Caco-2 (cell line): ENCODE data around the gene MYLK4. TPM values are rescaled to one million over a fixed set of nuclear protein-coding genes. Genes with fewer than 3 reads are reported as not detected.

Experiments
- BruUV-seq: library from RNA; stranded (reverse); fragments of 400-500 nt; replicated peaks from 2 replicates; lab custom pipeline; 2021; lab: Mats Ljungman, UMichigan
- CTCF ChIA-PET: fragments of 300-600 bp; sonication (Branson Sonifier 250); formaldehyde crosslinking; loops from one replicate; lab custom pipeline; 2022; ENCODE audit warnings: antibody characterized with exemption; lab: Charles Lee
- POLR2A ChIA-PET: fragments of 300-600 bp; sonication (Branson Sonifier 250); formaldehyde crosslinking; loops from one replicate; lab custom pipeline; 2022; ENCODE audit warnings: antibody characterized with exemption; lab: Charles Lee
- DNase-seq, 2 experiments: peaks; one replicate each; pipeline versions ENCODE4 v3.0.0 to v3.0.0-alpha.2; 2020 to 2022
- H3K27me3 ChIP-seq: replicated peaks from 2 replicates; pipeline ENCODE4 v1.6.0; 2011; ENCODE audit warnings: low read length; ENCODE audit not compliant: control insufficient read depth, insufficient read depth
- H3K36me3 ChIP-seq: 2 replicates; pipeline ENCODE4 v1.5.1; 2011; ENCODE audit warnings: low read length; ENCODE audit not compliant: control insufficient read depth, insufficient read depth
- H3K4me1 ChIP-seq: fragments of 250-450 bp; sonication (Bioruptor Pico); 2 replicates; pipeline ENCODE4 v1.5.1; 2020; ENCODE audit warnings: mild to moderate bottlenecking
- H3K4me3 ChIP-seq: 2 replicates; pipeline ENCODE4 v1.5.1; 2011; ENCODE audit warnings: low read depth, mild to moderate bottlenecking, control low read depth, low read length
- H3K9me3 ChIP-seq: fragments of 250-450 bp; sonication (Bioruptor Pico); 2 replicates; pipeline ENCODE4 v1.5.1; 2020; ENCODE audit warnings: mild to moderate bottlenecking, moderate library complexity
- H3K27ac Mint-ChIP-seq: one replicate; pipeline ENCODE4 v1.8.0; 2022; ENCODE audit warnings: mixed read lengths; ENCODE audit not compliant: unreplicated experiment
- H3K27me3 Mint-ChIP-seq: one replicate; pipeline ENCODE4 v1.8.0; 2022; ENCODE audit warnings: mixed read lengths; ENCODE audit not compliant: insufficient read depth, unreplicated experiment
- H3K36me3 Mint-ChIP-seq: one replicate; pipeline ENCODE4 v1.8.0; 2022; ENCODE audit warnings: mild to moderate bottlenecking, mixed read lengths; ENCODE audit not compliant: insufficient read depth, unreplicated experiment
- H3K4me1 Mint-ChIP-seq: one replicate; pipeline ENCODE4 v1.8.0; 2022; ENCODE audit warnings: low read depth, mixed read lengths; ENCODE audit not compliant: unreplicated experiment
- H3K4me3 Mint-ChIP-seq: one replicate; pipeline ENCODE4 v1.8.0; 2022; ENCODE audit warnings: mild to moderate bottlenecking, moderate library complexity, mixed read lengths; ENCODE audit not compliant: unreplicated experiment
- H3K9me3 Mint-ChIP-seq: one replicate; pipeline ENCODE4 v1.8.0; 2022; ENCODE audit warnings: mixed read lengths; ENCODE audit not compliant: unreplicated experiment
- CTCF ChIP-seq, 2 experiments: fragments of 200-600 bp in 1 of 2; IDR thresholded peaks; 1 replicate in 1 of 2; 2 replicates in 1 of 2; pipeline versions ENCODE4 v1.5.1 to v1.8.0; 2011 to 2022; ENCODE audit warnings: antibody characterized with exemption in 1 of 2, control low read depth in 1 of 2, inconsistent platforms in 1 of 2, low read depth in 1 of 2, low read length in 1 of 2, mild to moderate bottlenecking in 1 of 2, moderate library complexity in 1 of 2; ENCODE audit not compliant: insufficient read depth in 1 of 2, severe bottlenecking in 1 of 2, unreplicated experiment in 1 of 2
- intact Hi-C: fragments of 100-400 bp; cut with micrococcal nuclease; formaldehyde crosslinking; loops from one replicate; pipeline ENCODE4 v1.10.0; 2022; ENCODE audit not compliant: unreplicated experiment
- total RNA-seq: library from RNA; stranded (reverse); gene quantifications from 2 replicates; pipeline ENCODE4 v1.2.3, GENCODE V29; 2022

MYLK4 gene
- total RNA-seq, 1 experiment from 2014 or later = 0.75 TPM

GRCh38 chr6:2641044-2641725 lies 109.5 kb downstream of the MYLK4 start:
- H3K4me1 Mint-ChIP-seq = no peaks in the 10 kb centered on the region
- H3K36me3 ChIP-seq = no peaks in the 10 kb centered on the region
- H3K4me3 Mint-ChIP-seq = no peak overlapping the region
- H3K27me3 Mint-ChIP-seq = no peaks in the 10 kb centered on the region
- TF ChIP-seq CTCF (IDR thresholded peaks at IDR 0.05; ENCODE audit: insufficient read depth in 1 of 2, low read depth in 1 of 2, low read length in 1 of 2, severe bottlenecking in 1 of 2, unreplicated experiment in 1 of 2) = no peak
- H3K9me3 ChIP-seq = no peaks in the 10 kb centered on the region
- DNase-seq = no peak
- no peaks in the 10 kb centered on the region for H3K9me3 Mint-ChIP-seq
- ChIA-PET POLR2A (no interaction called here), CTCF (no interaction called here)
- H3K27me3 ChIP-seq = no peaks in the 10 kb centered on the region
- H3K36me3 Mint-ChIP-seq = peaks cover 4% of the 10 kb centered on the region
- H3K27ac Mint-ChIP-seq = no peak overlapping the region
- intact Hi-C loops = no loop called here
- no peaks in the 10 kb centered on the region for H3K4me1 ChIP-seq
- no TSS peak for BruUV-seq
- no peak overlapping the region for H3K4me3 ChIP-seq

- BruUV-seq = no TSS peak
- H3K27ac Mint-ChIP-seq = no peak overlapping the region
- DNase-seq = no peak
- TF ChIP-seq CTCF (IDR thresholded peaks at IDR 0.05; ENCODE audit: insufficient read depth in 1 of 2, low read depth in 1 of 2, low read length in 1 of 2, severe bottlenecking in 1 of 2, unreplicated experiment in 1 of 2) = no peak
- H3K4me1 Mint-ChIP-seq = no peaks in the 10 kb centered on the region
- POLR2A ChIA-PET = no interaction called here
- peaks cover 5% of the 10 kb centered on the region for H3K36me3 Mint-ChIP-seq
- no peaks in the 10 kb centered on the region for H3K9me3 ChIP-seq
- no peaks in the 10 kb centered on the region for H3K9me3 Mint-ChIP-seq
- intact Hi-C loops = no loop called here
- H3K36me3 ChIP-seq = no peaks in the 10 kb centered on the region
- H3K4me3 ChIP-seq = no peak overlapping the region
- H3K27me3 ChIP-seq = no peaks in the 10 kb centered on the region
- no peaks in the 10 kb centered on the region for H3K27me3 Mint-ChIP-seq
- CTCF ChIA-PET = no interaction called here
- H3K4me3 Mint-ChIP-seq = no peak overlapping the region
- no peaks in the 10 kb centered on the region for H3K4me1 ChIP-seq
Observed at GRCh38 chr6:2640551-2640950, 110.2 kb downstream of the MYLK4 start.

GRCh38 chr6:2639896-2640295 lies 110.8 kb downstream of the MYLK4 start:
- Mint-ChIP-seq H3K27ac (no peak overlapping the region), H3K36me3 (peaks cover 5% of the 10 kb centered on the region), H3K4me1 (no peaks in the 10 kb centered on the region), H3K27me3 (no peaks in the 10 kb centered on the region), H3K4me3 (no peak overlapping the region), H3K9me3 (no peaks in the 10 kb centered on the region)
- Histone ChIP-seq H3K4me3 (no peak overlapping the region), H3K4me1 (0 out of 2 replicates have a peak, but pooled peaks cover under 1% of the 10 kb centered on the region), H3K36me3 (no peaks in the 10 kb centered on the region), H3K9me3 (no peaks in the 10 kb centered on the region), H3K27me3 (no peaks in the 10 kb centered on the region)
- intact Hi-C loops = no loop called here
- no peak for TF ChIP-seq CTCF (IDR thresholded peaks at IDR 0.05; ENCODE audit: insufficient read depth in 1 of 2, low read depth in 1 of 2, low read length in 1 of 2, severe bottlenecking in 1 of 2, unreplicated experiment in 1 of 2)
- ChIA-PET POLR2A (no interaction called here), CTCF (no interaction called here)
- no peak for DNase-seq
- BruUV-seq = no TSS peak
